Effector memory CD8-positive, alpha-beta T cell (primary cell): Measurements from ENCODE around the gene HEATR5A.
"Not testable (repeated sequence)": the region's sequence is repeated elsewhere in the genome, so short reads cannot be mapped to it uniquely, and the experiment has no call there.

Experiments
- ATAC-seq: fragments of 150-1000 bp; cut with Tn5 transposase; replicated peaks from 2 replicates; pipeline ENCODE4 v1.10.0; 2021; ENCODE audit warnings: mild to moderate bottlenecking, moderate library complexity
- DNase-seq, 3 experiments: peaks; one replicate each; pipeline ENCODE4 v3.0.0; 2021
- H3K27ac Mint-ChIP-seq, 2 donors: one replicate each; pipeline ENCODE4 v1.8.0; 2022; ENCODE audit warnings: mild to moderate bottlenecking in 2 of 2, mixed read lengths in 2 of 2, moderate library complexity in 2 of 2
- H3K27me3 Mint-ChIP-seq, 2 donors: one replicate each; pipeline ENCODE4 v1.8.0; 2022; ENCODE audit warnings: mixed read lengths in 2 of 2
- H3K36me3 Mint-ChIP-seq: one replicate; pipeline ENCODE4 v1.8.0; 2022; ENCODE audit warnings: mild to moderate bottlenecking, moderate library complexity, mixed read lengths; ENCODE audit not compliant: insufficient read depth
- H3K4me1 Mint-ChIP-seq, 2 donors: one replicate each; pipeline ENCODE4 v1.8.0; 2022; ENCODE audit warnings: low read depth in 2 of 2, mixed read lengths in 2 of 2
- H3K4me3 Mint-ChIP-seq, 2 donors: one replicate each; pipeline ENCODE4 v1.8.0; 2022; ENCODE audit warnings: mild to moderate bottlenecking in 2 of 2, mixed read lengths in 2 of 2, moderate library complexity in 2 of 2
- H3K9me3 Mint-ChIP-seq, 2 donors: one replicate each; pipeline ENCODE4 v1.8.0; 2022; ENCODE audit warnings: mixed read lengths in 2 of 2

The HEATR5A gene

DNA sequence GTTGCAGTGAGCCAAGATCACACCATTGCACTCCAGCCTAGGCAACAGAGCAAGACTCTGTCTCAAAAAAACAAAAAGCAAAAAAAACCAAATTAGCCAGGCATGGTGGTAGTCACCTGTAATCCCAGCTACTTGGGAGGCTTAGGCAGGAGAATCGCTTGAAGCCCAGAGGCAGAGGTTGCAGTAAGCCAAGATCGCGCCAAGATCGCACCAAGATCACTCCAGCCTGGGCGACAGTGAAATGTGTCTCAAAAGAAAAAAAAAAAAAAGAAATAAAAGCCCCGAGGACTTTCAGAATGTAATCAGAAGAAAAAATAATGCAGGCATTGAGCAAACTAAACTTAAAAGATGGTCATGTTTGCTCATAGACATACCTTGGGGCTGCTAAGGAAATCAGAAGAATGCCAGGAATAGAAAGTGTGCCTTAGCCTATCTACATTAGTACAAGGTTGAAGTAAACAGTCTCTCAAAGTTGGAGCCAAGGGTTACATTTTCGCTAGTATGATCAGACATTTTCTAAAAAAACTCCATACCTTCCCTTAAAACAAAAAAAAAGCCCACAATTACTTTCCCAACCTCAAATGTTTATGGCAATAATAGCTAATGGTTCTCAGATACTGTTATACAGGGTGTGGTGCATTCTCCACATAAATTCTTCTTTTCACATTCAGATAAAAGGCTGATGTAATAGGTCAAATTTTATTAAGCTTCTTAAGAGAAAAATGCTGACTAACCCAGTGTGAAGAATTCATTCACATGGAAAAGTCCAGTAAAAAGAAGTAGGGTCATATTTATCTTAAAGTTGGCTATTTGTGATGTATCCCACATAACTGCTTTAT, 21.1 kb upstream of the HEATR5A start:
- Mint-ChIP-seq H3K36me3 (peaks cover 2% of the 10 kb centered on the region), H3K27me3 (no peaks in the 10 kb centered on the region), H3K4me3 (no peak overlapping the region), H3K4me1 (no peaks in the 10 kb centered on the region), H3K27ac (no peak overlapping the region), H3K9me3 (no peaks in the 10 kb centered on the region)
- DNase-seq (no peak), ATAC-seq (no peak)

DNA sequence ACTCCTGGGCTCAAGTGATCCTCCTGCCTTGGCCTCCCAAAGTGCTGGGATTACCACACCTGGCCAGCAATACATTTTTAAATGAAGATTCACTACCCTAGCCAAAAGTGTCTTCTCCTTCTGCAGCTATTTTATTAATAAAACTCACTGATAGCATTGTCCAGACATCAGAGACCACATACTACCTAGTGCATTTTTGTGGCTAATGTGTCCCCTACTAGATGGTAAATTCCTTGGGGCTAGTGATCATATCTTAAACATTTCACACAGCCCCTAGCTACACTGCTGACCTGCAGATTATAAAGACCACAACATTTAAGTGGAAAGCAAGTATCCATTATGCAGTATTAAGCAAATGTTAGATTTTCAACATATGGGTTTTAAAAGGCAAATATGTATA, 19.9 kb upstream of the HEATR5A start:
- Mint-ChIP-seq H3K4me3 (no peak overlapping the region), H3K4me1 (no peaks in the 10 kb centered on the region), H3K36me3 (peaks cover 2% of the 10 kb centered on the region), H3K27me3 (no peaks in the 10 kb centered on the region), H3K9me3 (no peaks in the 10 kb centered on the region), H3K27ac (no peak overlapping the region)
- DNase-seq (no peak), ATAC-seq (no peak)

DNA sequence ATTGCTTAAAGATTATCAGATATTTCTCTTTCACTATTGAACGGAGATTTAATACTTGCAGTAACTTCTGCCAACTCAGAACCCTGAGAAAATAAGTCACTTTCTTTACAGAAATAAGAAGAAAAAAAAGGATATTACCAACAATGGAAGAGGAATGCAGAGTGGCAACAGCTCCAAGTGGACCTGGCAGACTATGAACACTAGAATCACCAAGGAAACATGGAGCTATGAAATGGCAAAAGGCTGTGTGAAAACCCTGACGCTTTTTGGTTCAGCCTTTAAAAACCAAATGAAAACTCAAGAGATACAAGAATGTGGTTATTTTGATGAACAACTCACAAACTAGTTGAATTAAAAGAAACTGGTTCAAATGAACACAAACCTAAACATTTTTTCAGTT, 19.2 kb upstream of the HEATR5A start:
- DNase-seq = no peak

GRCh38 chr14:31437045-31437691, 16.8 kb upstream of the HEATR5A start:
- H3K36me3 Mint-ChIP-seq = not testable (repeated sequence)

More for the DNA sequence above, 19.2 kb upstream of the HEATR5A start:
- no peak overlapping the region for H3K4me3 Mint-ChIP-seq
- no peaks in the 10 kb centered on the region for H3K9me3 Mint-ChIP-seq
- H3K27me3 Mint-ChIP-seq = no peaks in the 10 kb centered on the region
- ATAC-seq = no peak
- peaks cover 2% of the 10 kb centered on the region for H3K36me3 Mint-ChIP-seq
- no peaks in the 10 kb centered on the region for H3K4me1 Mint-ChIP-seq
- H3K27ac Mint-ChIP-seq = no peak overlapping the region

DNA sequence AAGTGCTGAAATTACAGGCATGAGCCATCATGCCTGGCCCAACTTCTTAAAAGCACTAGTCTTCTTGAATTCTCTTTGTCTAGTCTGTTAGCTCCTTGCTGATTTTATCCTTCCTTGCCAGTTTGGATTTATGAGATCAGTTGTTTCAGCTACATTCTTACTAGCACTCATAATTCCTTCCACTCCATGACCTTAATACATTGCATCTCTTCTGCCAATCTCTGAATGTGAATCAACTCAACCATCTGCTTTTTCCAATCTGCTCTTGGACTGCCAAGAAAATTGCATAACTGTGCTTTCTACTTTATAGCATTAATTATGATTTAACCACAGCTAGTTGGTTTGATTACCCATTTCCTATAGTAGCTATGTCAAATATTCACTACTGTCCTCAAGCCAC, 14.9 kb upstream of the HEATR5A start:
- ATAC-seq (no peak), DNase-seq (no peak)
- Mint-ChIP-seq H3K27me3 (no peaks in the 10 kb centered on the region), H3K36me3 (peaks cover 2% of the 10 kb centered on the region), H3K4me3 (no peak overlapping the region), H3K27ac (no peak overlapping the region), H3K9me3 (no peaks in the 10 kb centered on the region), H3K4me1 (no peaks in the 10 kb centered on the region)

More at GRCh38 chr14:31437045-31437691, 16.8 kb upstream of the HEATR5A start:
- not testable (repeated sequence) for ATAC-seq, H3K4me3 Mint-ChIP-seq, H3K27ac Mint-ChIP-seq, H3K4me1 Mint-ChIP-seq, H3K27me3 Mint-ChIP-seq, H3K9me3 Mint-ChIP-seq, DNase-seq

GRCh38 chr14:31430634-31431264, 10.4 kb upstream of the HEATR5A start:
- H3K27ac Mint-ChIP-seq = no peak overlapping the region
- no peaks in the 10 kb centered on the region for H3K4me1 Mint-ChIP-seq
- ATAC-seq = no peak
- H3K4me3 Mint-ChIP-seq = no peak overlapping the region
- H3K9me3 Mint-ChIP-seq = no peaks in the 10 kb centered on the region
- H3K27me3 Mint-ChIP-seq = no peaks in the 10 kb centered on the region
- DNase-seq = no peak
- H3K36me3 Mint-ChIP-seq = no peaks in the 10 kb centered on the region

GRCh38 chr14:31429791-31430190, 9.4 kb upstream of the HEATR5A start:
- Mint-ChIP-seq H3K27ac (no peak overlapping the region), H3K9me3 (no peaks in the 10 kb centered on the region), H3K4me3 (no peak overlapping the region), H3K27me3 (no peaks in the 10 kb centered on the region), H3K36me3 (no peaks in the 10 kb centered on the region), H3K4me1 (no peaks in the 10 kb centered on the region)
- DNase-seq (no peak), ATAC-seq (no peak)

DNA sequence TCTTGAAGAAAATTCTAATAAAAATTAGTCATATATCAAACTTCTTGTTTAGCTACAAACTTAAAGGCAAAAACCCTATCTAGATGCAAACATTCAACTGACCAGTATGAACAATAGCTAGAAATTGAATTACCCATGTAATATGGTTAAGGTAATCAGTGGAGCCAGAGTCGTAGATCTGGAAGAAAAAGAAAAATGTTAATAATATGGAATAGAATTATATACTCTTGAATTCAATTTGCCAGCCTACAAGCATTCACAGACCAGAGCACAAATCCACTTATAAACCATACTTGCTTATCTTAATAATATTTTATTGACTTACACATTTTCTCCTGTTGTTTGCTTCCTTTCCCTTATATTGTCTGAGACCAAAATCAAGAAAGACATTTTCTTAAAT, 7.7 kb upstream of the HEATR5A start:
- H3K36me3 Mint-ChIP-seq = no peaks in the 10 kb centered on the region
- H3K4me1 Mint-ChIP-seq = no peaks in the 10 kb centered on the region
- ATAC-seq = no peak
- no peak overlapping the region for H3K27ac Mint-ChIP-seq
- no peak for DNase-seq
- H3K27me3 Mint-ChIP-seq = no peaks in the 10 kb centered on the region
- H3K9me3 Mint-ChIP-seq = no peaks in the 10 kb centered on the region
- H3K4me3 Mint-ChIP-seq = no peak overlapping the region

DNA sequence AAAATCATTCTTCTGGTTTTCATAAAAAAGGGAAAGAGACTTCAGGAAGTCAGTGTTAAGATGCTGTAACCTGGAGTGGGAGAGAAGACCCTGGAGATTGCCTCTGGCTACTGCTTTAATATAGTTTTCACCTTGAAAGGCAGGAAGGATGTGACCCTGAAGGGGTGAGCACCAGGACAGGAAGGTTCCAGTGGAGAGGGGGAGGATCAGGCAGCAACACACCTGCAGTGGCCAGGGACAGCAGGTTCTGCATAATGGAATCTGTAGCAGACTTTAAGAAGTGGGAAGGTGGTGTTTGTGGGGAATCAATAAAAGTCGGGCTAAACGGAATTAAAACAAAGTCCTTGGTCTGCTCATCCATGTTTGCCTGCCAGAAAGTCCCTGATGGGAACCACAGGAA, 6.3 kb upstream of the HEATR5A start:
- H3K4me3 Mint-ChIP-seq = no peak overlapping the region
- H3K9me3 Mint-ChIP-seq = no peaks in the 10 kb centered on the region
- no peak overlapping the region for H3K27ac Mint-ChIP-seq
- H3K4me1 Mint-ChIP-seq = no peaks in the 10 kb centered on the region
- no peak for DNase-seq
- no peak for ATAC-seq
- no peaks in the 10 kb centered on the region for H3K27me3 Mint-ChIP-seq
- no peaks in the 10 kb centered on the region for H3K36me3 Mint-ChIP-seq

DNA sequence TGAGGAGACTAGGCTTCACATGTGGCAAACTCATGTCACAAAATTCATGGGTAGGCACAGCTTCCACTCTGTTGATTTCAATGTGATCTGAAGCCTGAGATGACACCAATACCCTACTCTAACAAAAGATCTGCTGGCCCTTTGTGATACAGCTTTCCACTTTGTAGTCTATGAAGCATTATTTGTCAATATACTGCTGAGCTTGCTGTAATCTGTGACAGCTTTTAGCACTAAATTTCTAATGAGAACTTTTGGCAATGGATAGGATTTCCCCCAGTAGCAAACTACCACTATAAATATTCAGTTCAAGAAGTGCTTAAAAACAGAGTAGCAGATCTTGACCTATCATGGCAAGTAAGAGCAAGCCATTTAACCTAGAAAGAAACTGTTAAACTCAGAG, 5.6 kb upstream of the HEATR5A start:
- Mint-ChIP-seq H3K4me1 (peaks cover 5% of the 10 kb centered on the region in 2 donors), H3K36me3 (no peaks in the 10 kb centered on the region), H3K27ac (no peak overlapping the region), H3K9me3 (no peaks in the 10 kb centered on the region), H3K27me3 (no peaks in the 10 kb centered on the region), H3K4me3 (no peak overlapping the region)
- no peak for DNase-seq
- ATAC-seq = no peak

GRCh38 chr14:31421200-31421599, 850 bp upstream of the HEATR5A start:
- ATAC-seq (no peak), DNase-seq (no peak)
- H3K36me3 Mint-ChIP-seq = peaks cover 4% of the 10 kb centered on the region
- H3K9me3 Mint-ChIP-seq = no peaks in the 10 kb centered on the region
- peaks cover 17 to 21% of the 10 kb centered on the region in 2 donors for H3K4me1 Mint-ChIP-seq
- peak overlapping the region; percentile 79 to 97 for H3K27ac Mint-ChIP-seq
- H3K27me3 Mint-ChIP-seq = no peaks in the 10 kb centered on the region
- peak overlapping the region; percentile 97 for H3K4me3 Mint-ChIP-seq

DNA sequence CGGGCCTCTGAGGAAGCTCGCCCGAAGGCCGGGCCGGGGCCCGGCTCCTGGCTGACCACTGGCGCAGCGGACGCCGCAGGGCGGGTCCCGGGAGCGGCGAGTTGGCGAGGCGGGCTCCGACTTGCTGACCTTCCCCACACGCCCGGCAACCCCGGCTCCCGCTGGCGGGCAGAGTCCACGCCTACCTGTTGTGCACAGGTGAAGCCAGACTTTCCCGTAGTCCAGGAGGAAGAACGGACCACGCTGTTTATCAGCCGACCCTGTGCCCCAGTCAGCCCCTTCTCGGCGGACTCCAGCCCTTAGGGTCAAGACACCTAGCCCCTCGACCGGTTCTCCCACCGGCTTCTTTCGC, 407 bp downstream of the HEATR5A start:
- Mint-ChIP-seq H3K9me3 (no peaks in the 10 kb centered on the region), H3K4me3 (peak overlapping the region; percentile 97), H3K27me3 (no peaks in the 10 kb centered on the region), H3K36me3 (peaks cover 4% of the 10 kb centered on the region), H3K4me1 (peaks cover 17 to 24% of the 10 kb centered on the region in 2 donors), H3K27ac (peak overlapping the region; percentile 97)
- ATAC-seq (peak; percentile 12), DNase-seq (peak in 1 of 3 experiments; percentile 3)

DNA sequence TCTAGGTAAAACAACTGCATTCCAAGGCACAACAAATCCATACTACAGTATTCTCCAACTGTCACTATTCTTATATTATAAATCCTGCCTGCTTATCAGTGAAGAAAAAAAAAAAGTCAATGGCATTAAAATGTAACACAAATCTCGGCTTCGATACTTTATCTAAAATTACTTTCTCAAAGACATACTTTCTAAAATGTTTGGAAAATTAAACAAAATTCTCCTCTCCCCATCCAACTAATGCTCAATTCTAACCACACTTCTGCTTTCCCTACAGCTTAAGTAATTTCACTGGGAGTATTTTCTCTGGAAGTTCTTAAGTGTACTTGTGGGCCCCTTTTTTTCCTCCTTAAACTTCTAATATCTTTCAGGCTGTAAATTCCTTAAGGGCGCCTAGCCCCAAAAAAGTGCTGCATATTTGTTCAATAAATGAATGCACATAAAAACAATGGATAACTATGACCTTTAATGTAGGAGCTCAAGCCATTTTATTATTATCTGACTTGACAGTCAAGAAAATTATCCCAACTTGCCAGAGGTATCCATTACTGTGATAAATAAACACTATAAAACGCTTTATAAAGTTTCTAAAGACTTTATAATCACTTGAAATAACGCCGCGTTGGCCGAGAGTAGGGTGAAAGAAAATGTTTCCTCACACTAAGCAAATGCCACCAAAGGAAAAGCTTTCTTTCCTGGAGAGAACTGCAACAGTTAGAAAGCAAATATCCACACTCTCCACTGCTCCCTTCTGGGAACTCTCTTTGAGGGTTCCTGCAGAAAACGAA, 977 bp downstream of the HEATR5A start:
- DNase-seq (no peak), ATAC-seq (no peak)
- no peaks in the 10 kb centered on the region for H3K9me3 Mint-ChIP-seq
- H3K36me3 Mint-ChIP-seq = peaks cover 4% of the 10 kb centered on the region
- H3K27me3 Mint-ChIP-seq = no peaks in the 10 kb centered on the region
- peak overlapping the region; percentile 97 for H3K4me3 Mint-ChIP-seq
- H3K27ac Mint-ChIP-seq = peak overlapping the region in 1 of 2 donors; percentile 97
- peaks cover 17 to 24% of the 10 kb centered on the region in 2 donors for H3K4me1 Mint-ChIP-seq
